ENCODE results near the gene CCDC85C. TPM values are rescaled to one million over a fixed set of nuclear protein-coding genes. Genes with fewer than 3 reads are reported as not detected.
A peak's percentile ranks its signal among the peaks of the same experiment; 100 is the strongest.

Gene CCDC85C
- total and polyA plus RNA-seq, 4 donors, result 4.0 to 23.9 (median 9.6) TPM

GRCh38 chr14:99497341-99497740 is 106.7 kb downstream of the CCDC85C start:
- DNase-seq (ENCODE audit: low spot score), result no peak
- Histone ChIP-seq H3K9ac (ENCODE audit: low read depth in 1 of 2, low read length in 2 of 2) (no peak overlapping the region), H3K27ac (ENCODE audit: low read depth in 1 of 2, low read length in 2 of 2) (no peak overlapping the region), H3K4me3 (ENCODE audit: low read depth in 1 of 3, low read length in 3 of 3) (no peak overlapping the region), H3K27me3 (ENCODE audit: control insufficient read depth in 4 of 4, insufficient read depth in 4 of 4, low read length in 3 of 4) (no peaks in the 10 kb centered on the region), H3K36me3 (ENCODE audit: control insufficient read depth in 4 of 4, insufficient read depth in 3 of 4, low read depth in 1 of 4, low read length in 3 of 4) (peaks cover 18 to 55% (median 49%) of the 10 kb centered on the region in 4 donors), H3K4me1 (ENCODE audit: control insufficient read depth in 4 of 4, insufficient read depth in 4 of 4, low read length in 3 of 4) (no peaks in the 10 kb centered on the region), H3K9me3 (ENCODE audit: control insufficient read depth in 4 of 4, low read length in 3 of 4) (no peaks in the 10 kb centered on the region)
- TF ChIP-seq EGR1 (IDR thresholded peaks at IDR 0.05; ENCODE audit: low read depth in 2 of 2) (no peak), GABPA (IDR thresholded peaks at IDR 0.05 in 1 of 2, conservative IDR thresholded peaks at IDR 0.05 in 1 of 2) (no peak), RXRA (IDR thresholded peaks at IDR 0.05) (no peak), FOXA2 (IDR thresholded peaks at IDR 0.05) (no peak), NR2F2 (IDR thresholded peaks at IDR 0.05) (no peak), TAF1 (conservative IDR thresholded peaks at IDR 0.05) (no peak)
- WGBS, result 98% methylated on average over 2 of the region's 2 CpGs

- no peak for DNase-seq (ENCODE audit: low spot score)
- peaks cover 7 to 43% (median 30%) of the 10 kb centered on the region in 4 donors for H3K4me1 ChIP-seq (ENCODE audit: control insufficient read depth in 4 of 4, insufficient read depth in 4 of 4, low read length in 3 of 4)
- H3K27me3 ChIP-seq (ENCODE audit: control insufficient read depth in 4 of 4, insufficient read depth in 4 of 4, low read length in 3 of 4), result no peaks in the 10 kb centered on the region
- WGBS, result 75% methylated on average over 2 of the region's 2 CpGs
- no peak for TF ChIP-seq YY1 (IDR thresholded peaks at IDR 0.05)
- TF ChIP-seq FOXA2 (IDR thresholded peaks at IDR 0.05), result no peak
- no peak for TF ChIP-seq MAX (IDR thresholded peaks at IDR 0.05)
- no peak for TF ChIP-seq ZBTB33 (IDR thresholded peaks at IDR 0.05)
- TF ChIP-seq GABPA (IDR thresholded peaks at IDR 0.05 in 1 of 2, conservative IDR thresholded peaks at IDR 0.05 in 1 of 2), result no peak
- no peak for TF ChIP-seq REST (IDR thresholded peaks at IDR 0.05)
- no peak for TF ChIP-seq JUND (IDR thresholded peaks at IDR 0.05)
- H3K27ac ChIP-seq (ENCODE audit: low read depth in 1 of 2, low read length in 2 of 2), result no peak overlapping the region
- no peaks in the 10 kb centered on the region for H3K9me3 ChIP-seq (ENCODE audit: control insufficient read depth in 4 of 4, low read length in 3 of 4)
- no peak overlapping the region for H3K9ac ChIP-seq (ENCODE audit: low read depth in 1 of 2, low read length in 2 of 2)
- no peaks in the 10 kb centered on the region for H3K36me3 ChIP-seq (ENCODE audit: control insufficient read depth in 4 of 4, insufficient read depth in 3 of 4, low read depth in 1 of 4, low read length in 3 of 4)
- no peak overlapping the region for H3K4me3 ChIP-seq (ENCODE audit: low read depth in 1 of 3, low read length in 3 of 3)
Measured at GRCh38 chr14:99484106-99484505, 119.9 kb downstream of the CCDC85C start.

- Histone ChIP-seq H3K27ac (ENCODE audit: low read depth in 1 of 2, low read length in 2 of 2) (peak overlapping the region; percentile 78 to 87), H3K27me3 (ENCODE audit: control insufficient read depth in 4 of 4, insufficient read depth in 4 of 4, low read length in 3 of 4) (no peaks in the 10 kb centered on the region), H3K4me3 (ENCODE audit: low read depth in 1 of 3, low read length in 3 of 3) (peak overlapping the region; percentile 61 to 100 (median 84)), H3K4me1 (ENCODE audit: control insufficient read depth in 4 of 4, insufficient read depth in 4 of 4, low read length in 3 of 4) (peaks cover 5 to 43% (median 38%) of the 10 kb centered on the region in 4 donors), H3K9ac (ENCODE audit: low read depth in 1 of 2, low read length in 2 of 2) (peak overlapping the region; percentile 53 to 87), H3K36me3 (ENCODE audit: control insufficient read depth in 4 of 4, insufficient read depth in 3 of 4, low read depth in 1 of 4, low read length in 3 of 4) (no peaks in the 10 kb centered on the region), H3K9me3 (ENCODE audit: control insufficient read depth in 4 of 4, low read length in 3 of 4) (no peaks in the 10 kb centered on the region)
- DNase-seq (ENCODE audit: low spot score), result no peak
- WGBS, result under 1% methylated on average over 17 of the region's 17 CpGs
- no peak for TF ChIP-seq NR2F2 (IDR thresholded peaks at IDR 0.05)
- no peak for TF ChIP-seq EGR1 (IDR thresholded peaks at IDR 0.05; ENCODE audit: low read depth in 2 of 2)
- peak in 1 of 2 donors; percentile 4 for TF ChIP-seq JUND (IDR thresholded peaks at IDR 0.05)
- no peak for TF ChIP-seq ATF3 (IDR thresholded peaks at IDR 0.05)
- no peak for TF ChIP-seq REST (IDR thresholded peaks at IDR 0.05)
- TF ChIP-seq TAF1 (conservative IDR thresholded peaks at IDR 0.05), result no peak
Measured at GRCh38 chr14:99481745-99482099, 122.3 kb downstream of the CCDC85C start.

Data from liver (tissue), 9 donors.